HG03108 (cell line): ENCODE results near the gene FGR.

Experiments used
- ATAC-seq: cut with Tn5 transposase; IDR thresholded peaks from one replicate; pipeline ENCODE4 v1.9.1; 2021; ENCODE audit warnings: moderate library complexity; ENCODE audit not compliant: unreplicated experiment

The FGR gene

DNA sequence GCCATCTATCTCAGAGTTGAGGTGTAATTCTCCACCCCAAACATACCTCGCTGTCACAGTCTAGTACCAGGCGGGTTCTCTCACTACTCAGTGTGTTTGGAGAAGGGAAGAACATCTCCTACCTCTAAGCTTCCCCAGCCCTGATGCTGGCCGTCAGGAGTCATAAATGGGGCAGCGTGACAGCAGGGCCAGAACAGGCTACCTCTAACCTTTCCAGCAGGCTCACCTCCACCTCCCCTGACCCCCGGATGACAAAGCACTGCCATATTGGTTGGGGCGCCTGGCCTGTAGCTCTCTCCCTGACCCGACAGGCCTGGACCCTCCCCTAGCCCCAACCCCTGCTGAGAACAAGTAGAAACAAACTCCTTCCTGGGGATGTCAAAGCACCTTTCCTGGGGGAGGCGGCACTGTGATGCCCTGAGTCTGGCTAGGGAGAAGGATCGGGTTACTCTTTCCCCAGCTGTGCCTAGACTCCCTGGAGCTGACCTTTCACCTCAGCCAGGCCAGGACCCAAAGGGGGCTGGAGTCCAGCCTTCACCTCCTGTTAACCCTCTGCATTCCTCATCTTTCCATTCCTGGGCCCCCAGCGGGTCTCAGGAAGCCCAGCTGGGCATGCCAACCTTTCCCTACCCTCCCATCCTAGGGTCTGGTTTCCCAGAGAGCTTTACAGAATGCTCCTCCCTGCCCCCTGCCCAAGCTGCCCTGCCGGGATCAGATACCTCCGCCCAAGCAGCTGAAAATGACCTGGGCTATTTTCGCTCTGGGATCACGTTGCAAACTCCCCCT is 65.3 kb downstream of the FGR start:
- no peak for ATAC-seq

DNA sequence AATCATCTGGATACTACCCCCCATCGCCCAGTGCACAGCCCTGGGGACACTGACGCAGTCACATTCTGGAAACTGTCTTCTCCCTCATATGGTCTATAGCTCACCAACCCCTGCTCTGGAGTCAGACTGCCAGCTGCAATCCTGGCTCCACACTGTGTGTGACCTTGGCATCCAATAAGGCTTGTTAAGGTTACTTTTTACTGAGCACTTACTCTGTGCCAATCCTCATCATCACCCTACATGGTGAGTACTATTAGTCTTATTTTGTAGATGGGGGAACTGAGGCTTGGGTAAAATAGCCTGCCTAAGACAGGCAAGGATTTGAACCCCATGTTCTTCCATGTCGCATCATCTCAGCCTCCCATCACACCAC is 65.9 kb downstream of the FGR start:
- ATAC-seq: no peak

DNA sequence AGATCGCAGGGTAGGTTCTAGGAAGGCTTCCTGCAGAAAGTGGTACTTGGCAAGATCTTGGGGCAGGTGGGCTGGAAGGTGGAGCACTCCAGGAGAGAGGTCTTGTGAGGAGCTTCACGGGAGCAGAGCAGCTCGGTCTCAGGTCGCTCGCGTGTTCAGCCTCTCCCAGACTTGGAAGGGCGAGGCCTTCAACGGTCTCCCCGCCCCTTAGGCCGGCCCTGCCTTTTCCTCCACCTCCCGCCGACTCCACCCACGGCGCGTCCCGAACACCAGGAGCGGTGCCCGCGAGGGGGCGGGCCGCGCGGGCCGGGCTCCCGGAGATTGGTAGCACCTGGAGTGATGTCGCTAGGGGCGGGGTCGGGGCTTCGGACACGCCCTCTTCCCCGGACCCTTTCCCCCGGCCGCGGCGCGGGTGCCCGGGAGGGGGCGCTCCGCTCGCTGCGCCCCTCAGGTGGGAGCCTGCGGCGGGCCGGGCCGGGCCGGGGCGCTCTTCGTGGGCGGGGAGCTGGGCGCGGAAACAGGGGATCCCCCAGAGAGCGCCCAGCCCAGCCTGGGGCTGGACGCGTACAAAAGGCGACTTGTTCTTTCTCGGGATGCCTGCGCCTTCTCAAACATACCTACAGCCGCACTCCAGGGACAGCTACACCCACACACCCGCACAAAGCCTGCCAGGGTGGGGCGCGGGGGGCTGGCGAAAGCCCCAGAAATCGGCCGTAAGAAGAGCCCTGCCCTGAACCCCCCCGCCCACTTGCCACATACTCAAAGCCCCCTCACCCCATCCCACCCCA is 66.5 kb downstream of the FGR start:
- ATAC-seq: peak; percentile 87

DNA sequence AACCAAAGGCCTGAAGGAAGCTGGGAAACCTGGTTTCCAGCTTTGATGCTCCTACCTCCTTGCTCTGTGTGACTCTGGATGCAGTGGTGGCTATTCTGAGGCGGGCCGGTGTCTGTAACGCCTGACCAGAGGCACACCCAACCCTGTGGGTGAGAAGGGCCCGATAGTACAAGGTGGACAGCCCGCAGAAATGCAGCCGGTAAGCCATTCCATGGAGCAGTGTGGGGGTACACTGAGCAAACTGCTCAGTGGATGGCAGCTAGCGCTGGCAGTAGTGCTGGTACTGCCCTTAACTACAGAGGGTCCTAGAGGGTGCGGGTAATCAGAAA is 67.0 kb downstream of the FGR start:
- ATAC-seq: no peak

DNA sequence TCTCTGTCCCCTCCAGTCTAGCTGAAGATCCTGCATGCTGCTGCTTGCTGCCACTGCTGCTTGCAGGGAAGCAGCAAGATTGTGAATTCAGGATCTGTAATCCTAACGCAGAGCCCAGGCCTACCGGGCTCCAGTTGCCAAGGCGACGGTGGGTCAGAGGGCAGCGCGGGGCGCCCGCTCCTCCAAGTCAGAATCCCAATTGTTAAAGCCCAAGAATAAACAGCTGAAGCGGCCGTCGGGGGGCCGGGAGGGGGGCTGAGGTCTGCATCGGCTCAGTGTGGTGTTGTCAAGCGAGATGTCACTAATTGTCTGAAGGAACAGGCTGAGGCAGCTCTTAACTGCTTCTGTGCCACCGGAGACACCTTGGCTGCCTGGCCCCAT is 67.8 kb downstream of the FGR start:
- no peak for ATAC-seq

DNA sequence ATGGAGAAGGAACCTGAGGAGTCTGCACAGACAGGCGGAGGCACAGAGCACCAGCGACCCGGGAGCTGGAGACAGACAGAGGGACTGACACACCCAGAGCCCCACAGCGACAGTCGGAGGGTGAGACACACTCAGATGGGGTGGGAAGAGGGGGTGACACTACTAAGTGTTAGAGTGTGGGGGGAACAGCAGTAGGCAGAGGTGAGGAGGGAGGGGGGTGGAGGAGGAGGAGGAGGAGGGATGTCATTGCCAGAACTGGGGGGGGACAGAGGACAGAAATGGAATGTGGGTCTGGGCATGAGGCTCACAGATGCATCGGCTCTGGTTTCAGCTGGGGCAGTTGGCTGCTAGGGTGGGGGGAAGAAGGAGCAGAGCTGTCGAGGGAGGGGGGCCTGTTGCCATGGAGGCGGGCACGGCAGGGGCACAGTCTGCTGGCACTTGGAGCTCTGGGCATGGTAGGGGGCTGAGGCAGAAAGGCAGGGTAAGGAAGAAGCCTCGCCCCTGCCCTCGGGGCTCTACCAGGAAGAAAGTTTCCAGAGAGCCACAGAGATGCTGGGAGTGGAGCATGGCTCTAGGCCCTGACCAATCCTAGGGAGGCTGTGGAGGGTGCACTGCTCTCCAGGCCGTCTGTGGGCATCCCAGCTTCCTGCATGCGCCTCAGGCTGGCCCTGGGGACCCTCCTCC is 68.4 kb downstream of the FGR start:
- ATAC-seq: no peak

DNA sequence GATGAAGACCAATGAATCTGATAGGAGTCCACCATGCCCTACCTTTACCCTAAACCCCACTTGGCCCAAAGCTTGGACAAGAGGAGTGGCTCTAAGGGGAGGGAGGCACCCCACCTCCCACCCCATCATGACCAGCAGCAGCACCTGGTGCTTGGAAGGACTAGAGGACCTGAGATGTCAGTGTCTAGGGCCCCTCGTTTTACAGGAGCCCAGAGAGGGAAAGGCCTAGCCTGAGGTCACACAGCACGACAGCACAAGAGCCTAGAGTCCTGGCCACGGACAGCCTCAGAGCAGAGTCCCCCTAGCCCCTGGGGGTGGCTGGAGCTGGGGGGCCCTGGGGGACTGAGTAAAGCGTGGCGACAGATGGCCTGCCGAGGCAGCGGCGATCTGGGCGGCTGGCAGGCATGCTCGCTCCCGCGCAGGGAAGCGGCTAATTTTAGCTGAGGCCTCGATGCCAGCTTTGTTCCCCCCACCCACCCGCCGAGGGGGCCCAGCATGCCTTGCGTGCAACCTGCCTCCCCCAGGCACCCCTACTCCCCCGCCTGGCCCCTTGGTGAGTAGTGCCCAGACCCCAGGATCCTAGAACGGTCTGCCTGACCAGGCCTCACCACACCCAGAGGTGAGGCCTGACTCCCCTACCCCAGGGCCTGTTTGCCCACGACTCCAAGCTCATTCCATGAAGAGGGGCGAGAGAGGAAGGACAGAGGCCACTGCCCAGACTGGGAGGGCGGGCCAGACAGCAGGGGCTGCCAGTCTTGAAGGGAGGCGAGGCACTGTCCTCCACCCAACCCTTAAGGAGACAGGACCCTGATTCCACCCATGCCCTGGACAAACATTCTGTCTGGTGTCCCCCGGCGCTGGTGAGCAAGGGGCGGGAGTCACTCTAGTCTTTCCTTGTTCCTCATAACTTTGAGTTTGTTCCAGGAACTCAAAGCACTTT is 70.0 kb downstream of the FGR start:
- ATAC-seq: no peak

DNA sequence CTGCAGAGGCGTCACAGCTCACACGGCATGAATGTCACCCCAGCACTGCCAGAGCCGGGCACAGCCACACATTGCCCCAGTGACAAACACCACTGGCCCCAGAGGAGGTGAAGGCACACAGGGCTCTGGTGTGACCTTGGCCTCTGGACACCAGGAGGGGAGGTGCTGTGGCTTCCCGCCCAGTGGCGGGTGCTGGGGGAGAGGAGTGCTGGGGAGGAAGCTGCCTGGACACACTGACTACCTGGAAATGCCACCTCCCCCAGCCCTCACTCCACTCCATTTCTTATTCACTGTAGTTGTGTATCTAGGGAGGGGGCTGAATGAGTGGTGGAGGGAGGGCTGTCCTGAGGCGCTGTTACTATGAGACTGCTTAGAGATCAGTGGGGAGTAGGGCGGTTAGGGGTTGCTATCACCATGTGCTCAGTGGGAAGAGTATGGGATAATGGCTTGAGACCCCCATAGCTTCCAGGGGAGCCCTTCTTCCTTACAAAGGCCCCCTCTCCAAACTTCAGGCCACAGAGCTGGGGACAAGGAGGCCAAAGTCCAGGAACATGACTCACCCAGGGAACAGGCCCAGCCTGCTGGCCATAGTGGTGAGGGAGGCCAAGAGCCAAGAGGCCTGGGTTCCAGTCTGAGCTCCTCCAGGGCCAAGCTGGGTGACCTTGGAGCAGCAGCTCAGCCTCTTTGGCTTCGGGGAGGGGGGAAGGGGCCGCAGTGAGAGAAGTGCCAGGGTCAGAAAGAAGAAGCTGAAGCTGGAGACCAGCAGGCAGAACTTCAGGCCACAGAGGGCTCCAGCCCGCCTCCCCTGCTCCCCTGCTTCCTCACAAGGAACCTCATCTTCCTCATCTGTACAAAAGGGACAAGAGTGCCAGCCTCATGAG is 71.2 kb downstream of the FGR start:
- no peak for ATAC-seq

DNA sequence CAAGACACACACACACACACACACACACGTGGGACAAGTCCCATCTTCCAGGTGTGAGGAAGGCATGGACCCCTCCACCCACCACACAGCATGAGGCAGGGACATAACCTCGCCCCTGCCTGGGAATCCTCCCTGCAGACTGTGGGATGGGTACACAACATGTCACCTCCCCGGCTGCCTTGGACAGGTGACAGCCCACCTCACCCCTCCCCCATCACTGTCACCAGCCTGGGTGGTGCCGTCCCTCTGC is 71.7 kb downstream of the FGR start:
- no peak for ATAC-seq

DNA sequence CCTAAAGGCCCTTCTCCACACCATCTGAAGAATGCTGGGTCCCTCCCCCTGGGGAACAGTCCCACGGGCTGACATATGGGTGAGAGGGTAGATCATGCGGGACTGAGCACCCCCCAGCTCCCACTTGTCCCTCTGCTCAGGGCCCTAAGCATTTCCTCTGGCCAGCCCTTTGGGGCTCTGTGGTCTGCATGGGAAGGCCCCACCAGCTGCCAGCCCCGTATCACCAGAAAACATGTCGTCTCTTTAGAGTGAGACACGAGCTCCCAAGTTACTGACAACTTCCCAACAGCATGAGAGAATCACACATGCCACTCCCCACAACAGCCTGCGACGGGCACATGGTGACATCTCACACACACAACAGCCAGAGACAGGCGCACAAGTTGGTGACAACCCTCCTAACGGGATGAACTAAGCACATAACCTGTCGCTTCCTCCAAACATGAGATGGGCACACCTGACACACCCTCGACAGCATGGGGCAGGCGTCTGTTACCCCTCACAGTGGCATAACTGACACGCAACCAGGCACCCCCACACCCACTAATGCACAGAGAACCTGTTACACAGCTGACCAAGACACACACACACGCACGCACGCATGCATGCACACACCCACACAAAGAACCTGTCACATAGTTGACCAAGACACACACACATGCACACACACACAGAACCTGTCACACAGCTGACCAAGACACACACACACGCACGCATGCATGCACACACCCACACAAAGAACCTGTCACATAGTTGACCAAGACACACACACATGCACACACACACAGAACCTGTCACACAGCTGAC is 72.2 kb downstream of the FGR start:
- ATAC-seq: no peak
